Activated effector memory CD4-positive, alpha-beta T cell treated with anti-CD3 and anti-CD28 coated beads, Interleukin-2, amount 50 U/mL, for 16 hours (primary cell): ENCODE data around the gene GATAD2A.

Experiments used
- DNase-seq: peaks from one replicate; pipeline ENCODE4 v3.0.0-alpha.2; 2020

The GATAD2A gene

DNA sequence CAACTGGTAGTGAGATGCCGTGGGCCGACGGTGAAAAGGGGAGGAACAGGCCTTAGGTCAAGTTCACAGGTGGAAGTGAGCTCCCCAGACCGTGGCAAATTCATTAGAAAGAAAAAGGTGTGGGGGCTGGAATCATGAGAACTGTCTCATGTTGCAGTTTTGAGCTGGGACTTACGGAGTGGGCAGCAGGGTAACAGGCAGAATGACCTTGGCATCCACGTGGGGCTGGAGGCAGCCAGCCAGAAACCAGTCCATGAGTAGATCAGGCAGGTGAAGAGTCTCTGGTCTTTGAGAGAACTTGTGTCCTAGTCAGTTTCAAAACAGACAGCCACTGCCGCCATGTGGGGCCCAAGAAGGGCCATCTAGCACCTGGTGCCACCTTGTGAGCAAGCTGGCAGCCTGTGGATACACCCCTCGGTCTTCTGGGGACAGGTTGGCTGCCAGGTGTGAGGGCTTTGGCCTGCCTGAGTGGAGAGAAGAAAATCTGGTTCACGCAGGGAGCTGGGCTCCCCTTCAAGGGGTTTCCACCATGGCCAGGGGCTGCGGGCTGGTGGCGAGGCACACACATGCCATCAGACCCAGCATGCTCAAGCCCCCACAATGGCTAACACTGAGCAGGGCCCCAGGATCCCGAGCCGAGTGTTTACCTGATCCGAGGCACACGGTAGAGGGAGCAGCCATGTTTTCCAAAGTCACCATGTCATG, 86.0 kb downstream of the GATAD2A start:
- no peak for DNase-seq

GRCh38 chr19:19492026-19492610, 86.6 kb downstream of the GATAD2A start:
- no peak for DNase-seq

DNA sequence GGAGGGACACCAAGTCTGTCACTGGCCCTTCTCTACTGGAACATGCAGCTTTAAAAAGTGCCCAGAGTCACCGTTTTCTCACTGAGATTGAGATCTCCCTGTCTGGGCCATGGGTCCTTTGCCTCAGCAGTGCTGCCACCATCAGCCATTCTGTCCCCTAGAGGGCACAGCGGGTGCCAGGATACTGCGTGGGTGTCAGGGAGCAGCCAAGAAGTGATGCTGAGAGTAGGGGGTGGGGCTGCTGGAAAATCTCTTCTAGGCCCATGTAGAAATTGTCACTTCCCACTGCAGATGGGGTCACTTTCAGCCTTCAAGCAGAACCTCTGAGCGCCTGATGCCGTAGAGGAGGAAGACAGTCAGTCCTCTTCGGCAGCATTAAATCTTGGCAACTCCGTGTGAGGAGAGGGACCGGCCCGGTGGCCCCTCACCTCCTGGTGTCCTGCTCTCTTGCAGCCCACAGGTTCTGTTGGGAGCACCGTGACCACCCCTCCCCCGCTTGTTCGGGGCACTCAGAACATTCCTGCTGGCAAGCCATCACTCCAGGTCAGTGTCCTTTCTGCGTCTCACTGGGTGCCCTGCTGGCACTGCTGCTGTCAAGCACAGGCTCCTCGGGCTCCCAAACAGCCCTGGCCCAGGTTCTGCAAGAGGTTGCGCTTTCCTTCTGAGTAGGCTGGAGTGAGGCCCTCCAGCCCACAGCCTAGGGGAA, 88.5 kb downstream of the GATAD2A start:
- peak; percentile 63 for DNase-seq

DNA sequence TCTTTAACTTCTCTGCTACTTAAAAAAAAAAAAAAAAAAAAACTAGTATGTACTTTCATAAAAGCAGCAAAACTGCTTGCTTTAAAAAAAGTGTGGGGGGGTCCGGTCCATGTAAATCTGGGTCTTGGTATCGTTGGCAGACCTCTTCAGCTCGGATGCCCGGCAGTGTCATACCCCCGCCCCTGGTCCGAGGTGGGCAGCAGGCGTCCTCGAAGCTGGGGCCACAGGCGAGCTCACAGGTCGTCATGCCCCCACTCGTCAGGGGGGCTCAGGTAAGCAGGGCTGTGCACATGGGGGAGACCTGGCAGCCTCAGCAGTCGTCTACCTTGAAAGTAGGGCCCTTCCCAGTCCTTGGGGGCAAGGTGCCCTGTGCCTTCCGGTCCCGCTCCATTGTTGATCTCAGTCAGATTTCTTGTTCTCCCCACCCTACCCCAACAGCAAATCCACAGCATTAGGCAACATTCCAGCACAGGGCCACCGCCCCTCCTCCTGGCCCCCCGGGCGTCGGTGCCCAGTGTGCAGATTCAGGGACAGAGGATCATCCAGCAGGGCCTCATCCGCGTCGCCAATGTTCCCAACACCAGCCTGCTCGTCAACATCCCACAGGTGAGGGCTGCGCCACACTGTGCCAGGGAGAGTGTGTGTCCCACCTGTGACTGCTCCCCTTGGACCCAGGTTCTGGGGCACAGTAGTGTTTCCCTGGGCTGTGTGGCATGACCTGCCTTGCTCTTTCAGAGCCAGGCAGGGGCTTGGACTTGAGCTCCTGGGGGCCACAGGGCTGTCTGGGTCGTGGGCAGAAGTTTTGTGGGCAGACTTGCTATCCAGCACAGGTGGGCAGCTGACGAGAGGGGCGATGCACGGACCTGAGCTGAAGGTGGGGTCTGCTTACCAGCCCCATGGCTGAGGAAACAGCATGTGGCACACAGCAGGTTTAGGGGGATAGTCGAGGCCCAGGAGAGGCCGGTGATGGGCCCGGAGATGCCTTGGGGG, 90.4 kb downstream of the GATAD2A start:
- DNase-seq = no peak

- no peak for DNase-seq
These were observed 92.9 kb downstream of the GATAD2A start for GRCh38 chr19:19498255-19498991.

DNA sequence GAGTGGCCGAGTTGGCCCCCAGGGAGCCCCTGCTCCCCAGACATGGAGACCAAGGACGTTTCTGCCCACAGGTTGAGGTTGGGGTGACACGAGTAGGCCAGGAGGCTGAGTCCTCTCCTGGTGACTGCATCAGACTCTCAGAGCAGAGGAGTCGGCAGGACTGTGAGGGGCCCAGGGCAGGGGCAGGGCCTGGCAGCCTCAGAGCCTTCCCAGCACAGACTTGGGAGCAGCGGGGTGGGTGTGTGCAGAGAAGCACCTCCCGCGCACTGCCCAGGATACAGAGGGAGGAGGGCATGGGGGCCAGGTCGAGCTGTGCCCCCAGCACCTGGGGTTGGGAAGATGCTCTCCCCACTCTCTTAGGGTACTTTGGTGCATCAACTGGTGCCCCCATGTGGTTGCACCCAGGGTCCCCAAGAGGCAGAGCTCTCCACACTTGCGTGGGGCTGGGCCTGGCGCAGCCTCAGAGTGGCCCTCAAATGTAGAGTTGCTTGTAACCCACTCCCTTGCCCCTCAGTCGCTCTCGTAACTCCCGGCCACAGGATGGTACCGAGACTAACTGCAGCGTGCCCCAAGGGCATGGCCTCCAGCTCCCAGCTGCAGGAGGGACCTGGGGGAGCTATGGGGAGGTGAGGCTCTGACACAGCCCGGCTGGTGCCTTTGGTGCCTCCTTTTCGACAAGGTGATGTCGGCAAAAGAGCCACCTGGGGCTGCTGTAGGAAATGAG, 94.0 kb downstream of the GATAD2A start:
- no peak for DNase-seq

GRCh38 chr19:19500975-19501644, 95.6 kb downstream of the GATAD2A start:
- DNase-seq = no peak

- no peak for DNase-seq
These were observed 96.3 kb downstream of the GATAD2A start for GRCh38 chr19:19501798-19502197.

DNA sequence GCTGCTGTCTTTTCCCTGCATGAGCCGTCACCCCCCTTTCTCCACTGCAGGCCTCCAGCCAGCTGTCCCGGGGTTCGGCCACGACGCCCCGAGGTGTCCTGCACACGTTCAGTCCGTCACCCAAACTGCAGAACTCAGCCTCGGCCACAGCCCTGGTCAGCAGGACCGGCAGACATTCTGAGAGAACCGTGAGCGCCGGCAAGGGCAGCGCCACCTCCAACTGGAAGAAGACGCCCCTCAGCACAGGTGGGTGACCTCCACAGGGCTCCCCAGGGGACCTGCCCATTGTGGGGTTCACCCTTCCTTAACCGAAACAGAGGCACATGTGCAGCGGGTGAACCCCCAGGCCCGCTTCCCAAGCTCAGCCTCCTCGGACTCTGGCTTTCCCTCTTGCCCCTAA, 96.8 kb downstream of the GATAD2A start:
- no peak for DNase-seq

DNA sequence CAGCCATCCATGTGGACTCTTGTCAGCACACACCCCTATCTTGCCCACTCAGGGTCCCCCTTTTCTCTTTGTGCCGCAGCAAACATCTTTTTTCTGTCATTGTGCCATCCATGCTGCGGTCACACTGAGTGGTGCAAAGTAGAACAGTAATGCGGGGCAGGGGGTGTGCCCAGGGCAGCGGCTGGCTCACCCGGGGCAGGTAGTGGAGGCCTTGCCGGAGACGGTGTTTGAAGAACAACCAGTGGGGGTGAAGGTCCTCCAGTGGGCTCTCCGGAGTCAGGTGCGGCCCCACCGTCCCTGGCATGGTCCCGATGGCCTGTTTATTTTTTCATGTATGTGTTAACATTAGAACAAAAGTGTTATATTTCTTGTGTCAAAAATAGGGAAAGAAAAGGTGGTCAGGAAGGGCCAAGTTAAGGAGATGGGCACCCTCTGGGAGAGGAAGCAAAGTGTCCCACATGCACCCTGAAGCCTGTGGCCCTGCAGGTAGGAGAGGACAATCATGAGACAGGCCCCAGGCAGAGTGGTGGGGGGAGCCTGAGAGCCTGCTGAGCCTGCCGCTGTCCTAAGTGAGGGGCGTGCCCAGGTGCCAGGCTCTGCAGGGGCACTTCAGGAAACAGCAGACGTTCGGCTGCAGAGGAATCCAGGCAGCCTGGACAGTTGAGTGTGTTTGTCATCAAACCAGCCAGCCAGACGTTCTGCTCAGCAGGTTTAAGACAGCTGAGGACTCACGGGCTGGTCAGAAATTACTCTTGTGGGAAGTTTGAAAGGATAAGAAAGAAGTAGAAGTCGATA, 97.5 kb downstream of the GATAD2A start:
- DNase-seq = no peak

- DNase-seq = no peak
These were observed 99.5 kb downstream of the GATAD2A start for GRCh38 chr19:19504754-19505668.

GRCh38 chr19:19505669-19506326, 100.3 kb downstream of the GATAD2A start:
- DNase-seq = no peak

DNA sequence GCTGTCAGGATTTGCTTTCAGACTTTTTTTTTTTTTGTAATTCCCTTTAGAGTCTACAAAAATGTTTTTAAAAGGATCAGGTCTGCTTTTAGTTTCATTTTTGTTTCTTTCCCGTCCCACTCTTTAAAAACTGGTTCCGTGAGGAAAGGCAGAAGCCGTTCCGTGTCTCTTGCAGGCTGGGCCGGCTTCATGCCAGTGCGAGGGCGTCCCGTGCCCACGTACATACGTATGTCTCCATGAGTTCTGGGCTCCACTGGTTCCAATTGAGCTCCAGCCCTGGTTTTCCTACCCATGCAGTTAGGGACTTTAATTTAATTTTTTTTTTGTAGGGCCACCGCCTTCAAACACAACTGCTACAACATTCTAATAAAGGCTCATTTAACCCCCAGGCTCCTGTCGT, 101.1 kb downstream of the GATAD2A start:
- no peak for DNase-seq

- DNase-seq = no peak
These were observed 101.9 kb downstream of the GATAD2A start for GRCh38 chr19:19507354-19507753.

- no peak for DNase-seq
These were observed 102.7 kb downstream of the GATAD2A start for GRCh38 chr19:19508217-19508616.

- no peak for DNase-seq
These were observed 105.0 kb downstream of the GATAD2A start for GRCh38 chr19:19510432-19510831.

GRCh38 chr19:19513682-19514081, 108.2 kb downstream of the GATAD2A start:
- no peak for DNase-seq

DNA sequence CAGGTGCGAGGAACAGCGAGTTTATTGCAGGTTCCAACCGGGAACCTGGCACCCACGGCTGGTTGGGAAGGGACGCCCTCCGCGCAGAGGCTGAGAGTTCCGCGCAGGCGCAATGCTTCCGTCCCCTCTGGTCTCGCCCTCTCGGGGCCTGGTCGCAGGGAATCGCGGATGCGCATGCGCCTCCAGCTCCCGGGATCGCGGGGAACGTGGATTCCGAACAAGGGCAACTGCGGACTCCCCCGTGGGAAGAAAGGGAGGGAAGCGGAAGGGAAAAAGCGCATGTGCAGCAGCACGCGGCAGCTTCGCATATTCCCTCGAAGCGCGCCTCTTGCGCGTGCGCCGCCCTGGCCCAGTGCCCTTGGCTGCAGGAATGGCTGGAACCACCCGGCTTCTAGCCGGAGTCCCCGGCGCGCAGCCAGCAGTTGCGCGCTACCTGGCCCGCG, 108.8 kb downstream of the GATAD2A start:
- no peak for DNase-seq
